GM12878 (cell line): Measurements from ENCODE around the gene TYRP1.

Source experiments
- EP300 ChIP-seq, 2 experiments: fragments of 150-350 bp in 1 of 2; IDR thresholded peaks; 2 replicates each; pipeline ENCODE4 v1.6.1; 2011 to 2012; ENCODE audit warnings: low read depth in 2 of 2, low read length in 2 of 2, borderline replicate concordance in 1 of 2, improper control_type of control experiment in 1 of 2, inconsistent platforms in 1 of 2; ENCODE audit not compliant: control insufficient read depth in 1 of 2
- MTA3 ChIP-seq: IDR thresholded peaks from 2 replicates; pipeline ENCODE4 v1.6.1; 2012; ENCODE audit warnings: low read length, inconsistent platforms, borderline replicate concordance
- POLR2A ChIP-seq: IDR thresholded peaks from 2 replicates; pipeline ENCODE4 v1.6.1; 2011; ENCODE audit warnings: low read depth, mild to moderate bottlenecking, low read length
- POLR2AphosphoS2 ChIP-seq: IDR thresholded peaks from 2 replicates; pipeline ENCODE4 v1.6.1; 2011; ENCODE audit warnings: low read depth, mild to moderate bottlenecking, low read length, improper control_type of control experiment, moderate library complexity
- POLR2AphosphoS5 ChIP-seq: IDR thresholded peaks from 2 replicates; pipeline ENCODE4 v1.6.1; 2011; ENCODE audit warnings: mild to moderate bottlenecking, low read length, inconsistent platforms
- RFX5 ChIP-seq: IDR thresholded peaks from 2 replicates; pipeline ENCODE4 v1.6.1; 2011; ENCODE audit warnings: low read depth, low read length, improper control_type of control experiment
- SP1 ChIP-seq: IDR thresholded peaks from one replicate; pipeline ENCODE4 v1.6.1; 2011; ENCODE audit warnings: low read depth, low read length
- SRF ChIP-seq, 2 experiments: IDR thresholded peaks; 2 replicates each; pipeline ENCODE4 v1.6.1; 2011; ENCODE audit warnings: low read depth in 2 of 2, low read length in 2 of 2, mild to moderate bottlenecking in 1 of 2, moderate library complexity in 1 of 2
- TCF12 ChIP-seq: IDR thresholded peaks from 2 replicates; pipeline ENCODE4 v1.6.1; 2011; ENCODE audit warnings: low read depth, mild to moderate bottlenecking, low read length
- TF ChIP-seq, protein P1 (sequence below), 3 experiments: IDR thresholded peaks in 2 of 3; conservative IDR thresholded peaks in 1 of 3; 2 replicates each; pipeline ENCODE4 v1.5.1; 2011; ENCODE audit warnings: low read depth in 3 of 3, low read length in 3 of 3, mild to moderate bottlenecking in 3 of 3, control low read depth in 2 of 3, moderate library complexity in 2 of 3, inconsistent platforms in 1 of 3, mixed read lengths in 1 of 3; ENCODE audit not compliant: control insufficient read depth in 2 of 3, insufficient read depth in 1 of 3; ENCODE audit errors: extremely low read depth in 1 of 3
- TF ChIP-seq, protein P2 (sequence below): fragments of 450-650 bp; IDR thresholded peaks from 2 replicates; pipeline ENCODE4 v1.6.1; 2018; ENCODE audit warnings: mild to moderate bottlenecking, low read depth, moderate library complexity; ENCODE audit not compliant: partially characterized antibody

DNA sequence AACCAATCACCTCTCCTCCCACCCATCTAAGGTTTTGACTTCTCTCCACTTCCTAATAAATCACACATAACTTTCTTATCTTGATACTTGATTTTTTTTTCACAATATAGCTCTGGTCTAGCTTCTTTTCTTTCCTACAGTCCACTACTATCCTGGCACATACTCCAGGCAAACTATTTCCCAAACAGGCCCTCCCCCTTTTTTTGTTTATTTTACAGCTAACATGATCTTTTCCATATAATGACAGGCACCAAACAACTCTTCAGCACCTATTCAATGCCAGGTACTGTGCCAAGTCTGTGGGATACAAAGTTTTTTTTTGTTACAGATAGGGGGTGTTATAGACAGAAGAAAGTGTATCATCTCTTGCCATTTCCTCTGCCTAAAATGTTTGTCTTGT is 7.9 kb downstream of the TYRP1 start:
- TF ChIP-seq POLR2AphosphoS5 (no peak), SRF (IDR thresholded peaks at IDR 0.05; ENCODE audit: low read depth in 2 of 2, low read length in 2 of 2) (no peak), SP1 (no peak), POLR2A (no peak), POLR2AphosphoS2 (no peak), EP300 (IDR thresholded peaks at IDR 0.05; ENCODE audit: borderline replicate concordance in 1 of 2, control insufficient read depth in 1 of 2, low read depth in 2 of 2, low read length in 2 of 2) (no peak), MTA3 (no peak), RFX5 (no peak), TCF12 (no peak)
- TF ChIP-seq, protein P1, sequence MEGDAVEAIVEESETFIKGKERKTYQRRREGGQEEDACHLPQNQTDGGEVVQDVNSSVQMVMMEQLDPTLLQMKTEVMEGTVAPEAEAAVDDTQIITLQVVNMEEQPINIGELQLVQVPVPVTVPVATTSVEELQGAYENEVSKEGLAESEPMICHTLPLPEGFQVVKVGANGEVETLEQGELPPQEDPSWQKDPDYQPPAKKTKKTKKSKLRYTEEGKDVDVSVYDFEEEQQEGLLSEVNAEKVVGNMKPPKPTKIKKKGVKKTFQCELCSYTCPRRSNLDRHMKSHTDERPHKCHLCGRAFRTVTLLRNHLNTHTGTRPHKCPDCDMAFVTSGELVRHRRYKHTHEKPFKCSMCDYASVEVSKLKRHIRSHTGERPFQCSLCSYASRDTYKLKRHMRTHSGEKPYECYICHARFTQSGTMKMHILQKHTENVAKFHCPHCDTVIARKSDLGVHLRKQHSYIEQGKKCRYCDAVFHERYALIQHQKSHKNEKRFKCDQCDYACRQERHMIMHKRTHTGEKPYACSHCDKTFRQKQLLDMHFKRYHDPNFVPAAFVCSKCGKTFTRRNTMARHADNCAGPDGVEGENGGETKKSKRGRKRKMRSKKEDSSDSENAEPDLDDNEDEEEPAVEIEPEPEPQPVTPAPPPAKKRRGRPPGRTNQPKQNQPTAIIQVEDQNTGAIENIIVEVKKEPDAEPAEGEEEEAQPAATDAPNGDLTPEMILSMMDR (IDR thresholded peaks at IDR 0.05 in 2 of 3, conservative IDR thresholded peaks at IDR 0.05 in 1 of 3; ENCODE audit: control insufficient read depth in 2 of 3, extremely low read depth in 1 of 3, insufficient read depth in 1 of 3, low read depth in 3 of 3, low read length in 3 of 3): no peak
- TF ChIP-seq, protein P2, sequence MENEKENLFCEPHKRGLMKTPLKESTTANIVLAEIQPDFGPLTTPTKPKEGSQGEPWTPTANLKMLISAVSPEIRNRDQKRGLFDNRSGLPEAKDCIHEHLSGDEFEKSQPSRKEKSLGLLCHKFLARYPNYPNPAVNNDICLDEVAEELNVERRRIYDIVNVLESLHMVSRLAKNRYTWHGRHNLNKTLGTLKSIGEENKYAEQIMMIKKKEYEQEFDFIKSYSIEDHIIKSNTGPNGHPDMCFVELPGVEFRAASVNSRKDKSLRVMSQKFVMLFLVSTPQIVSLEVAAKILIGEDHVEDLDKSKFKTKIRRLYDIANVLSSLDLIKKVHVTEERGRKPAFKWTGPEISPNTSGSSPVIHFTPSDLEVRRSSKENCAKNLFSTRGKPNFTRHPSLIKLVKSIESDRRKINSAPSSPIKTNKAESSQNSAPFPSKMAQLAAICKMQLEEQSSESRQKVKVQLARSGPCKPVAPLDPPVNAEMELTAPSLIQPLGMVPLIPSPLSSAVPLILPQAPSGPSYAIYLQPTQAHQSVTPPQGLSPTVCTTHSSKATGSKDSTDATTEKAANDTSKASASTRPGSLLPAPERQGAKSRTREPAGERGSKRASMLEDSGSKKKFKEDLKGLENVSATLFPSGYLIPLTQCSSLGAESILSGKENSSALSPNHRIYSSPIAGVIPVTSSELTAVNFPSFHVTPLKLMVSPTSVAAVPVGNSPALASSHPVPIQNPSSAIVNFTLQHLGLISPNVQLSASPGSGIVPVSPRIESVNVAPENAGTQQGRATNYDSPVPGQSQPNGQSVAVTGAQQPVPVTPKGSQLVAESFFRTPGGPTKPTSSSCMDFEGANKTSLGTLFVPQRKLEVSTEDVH: no peak
